ENCODE measurements around the gene RANBP10.

Gene RANBP10

GRCh38 chr16:67786491-67786890 is 19.9 kb downstream of the RANBP10 start:
- DNase-seq, result no peak
- intact Hi-C loops (cut with DNase I), result no loop called here

GRCh38 chr16:67783353-67783725 is 23.0 kb downstream of the RANBP10 start:
- intact Hi-C loops (cut with DNase I), result no loop called here

GRCh38 chr16:67782567-67783352 is 23.6 kb downstream of the RANBP10 start:
- intact Hi-C loops (cut with DNase I), result no loop called here
- DNase-seq, result no peak

More at GRCh38 chr16:67783353-67783725, 23.0 kb downstream of the RANBP10 start:
- no peak for DNase-seq

- no peak for DNase-seq
- intact Hi-C loops (cut with DNase I), result no loop called here
Measured at GRCh38 chr16:67781565-67781921, 24.8 kb downstream of the RANBP10 start.

GRCh38 chr16:67780847-67781564 is 25.4 kb downstream of the RANBP10 start:
- DNase-seq, result no peak
- intact Hi-C loops (cut with DNase I), result no loop called here

GRCh38 chr16:67779256-67780014 is 26.9 kb downstream of the RANBP10 start:
- intact Hi-C loops (cut with DNase I), result no loop called here
- no peak for DNase-seq

- DNase-seq, result no peak
- intact Hi-C loops (cut with DNase I), result no loop called here
Measured at GRCh38 chr16:67775273-67775672, 31.1 kb downstream of the RANBP10 start.

- intact Hi-C loops (cut with DNase I), result no loop called here
- no peak for DNase-seq
Measured at GRCh38 chr16:67774457-67774853, 31.9 kb downstream of the RANBP10 start.

GRCh38 chr16:67773569-67774456 is 32.5 kb downstream of the RANBP10 start:
- intact Hi-C loops (cut with DNase I), result no loop called here
- DNase-seq, result no peak

GRCh38 chr16:67773099-67773498 is 33.3 kb downstream of the RANBP10 start:
- DNase-seq, result peak in 17 of 42 donors; percentile 6 to 49 (median 13)
- intact Hi-C loops (cut with DNase I), result no loop called here

- no peak for DNase-seq
- intact Hi-C loops (cut with DNase I), result no loop called here
Measured at GRCh38 chr16:67770346-67770991, 35.9 kb downstream of the RANBP10 start.

GRCh38 chr16:67767953-67768352 is 38.4 kb downstream of the RANBP10 start:
- no peak for DNase-seq
- intact Hi-C loops (cut with DNase I), result no loop called here

- intact Hi-C loops (cut with DNase I), result no loop called here
Measured at GRCh38 chr16:67766291-67766690, 40.1 kb downstream of the RANBP10 start.

GRCh38 chr16:67764158-67764667 is 42.1 kb downstream of the RANBP10 start:
- intact Hi-C loops (cut with DNase I), result no loop called here

More at GRCh38 chr16:67766291-67766690, 40.1 kb downstream of the RANBP10 start:
- DNase-seq, result no peak

GRCh38 chr16:67763066-67763465 is 43.3 kb downstream of the RANBP10 start:
- intact Hi-C loops (cut with DNase I), result no loop called here
- no peak for DNase-seq

More at GRCh38 chr16:67764158-67764667, 42.1 kb downstream of the RANBP10 start:
- no peak for DNase-seq

- DNase-seq, result no peak
- intact Hi-C loops (cut with DNase I), result no loop called here
Measured at GRCh38 chr16:67762385-67762784, 44.0 kb downstream of the RANBP10 start.

GRCh38 chr16:67761924-67762323 is 44.4 kb downstream of the RANBP10 start:
- intact Hi-C loops (cut with DNase I), result no loop called here
- DNase-seq, result no peak

- intact Hi-C loops (cut with DNase I), result no loop called here
Measured at GRCh38 chr16:67760956-67761230, 45.5 kb downstream of the RANBP10 start.

More at GRCh38 chr16:67760956-67761230, 45.5 kb downstream of the RANBP10 start:
- DNase-seq, result no peak

Data from head of caudate nucleus (tissue), 42 donors.